ENCODE measurements around the gene LGALS9. TPM values are rescaled to one million over a fixed set of nuclear protein-coding genes. Genes with fewer than 3 reads are reported as not detected.

The LGALS9 gene
- polyA plus RNA-seq, 3 donors, result 149 to 581 (median 149) TPM

- H3K4me2 ChIP-seq (replicated peaks; ENCODE audit: extremely low read depth, low read length, poor library complexity, severe bottlenecking), result no peak overlapping the region
- H4K20me1 ChIP-seq (ENCODE audit: insufficient read depth, low read length), result peaks cover 26% of the 10 kb centered on the region
- Mint-ChIP-seq H3K4me3 (no peak overlapping the region), H3K36me3 (peaks cover 91 to 95% of the 10 kb centered on the region in 2 donors), H3K4me1 (no peaks in the 10 kb centered on the region), H3K27ac (peak overlapping the region in 1 of 7 donors; percentile 17), H3K9me3 (no peaks in the 10 kb centered on the region), H3K27me3 (ENCODE audit: low read depth in 3 of 3) (peaks cover 0 to 2% (median 2%) of the 10 kb centered on the region in 3 donors)
- no peak overlapping the region for H3K9ac ChIP-seq (ENCODE audit: insufficient read depth, low read length, poor library complexity, severe bottlenecking)
- no peak for DNase-seq
- peaks cover 97 to 99% of the 10 kb centered on the region in 2 donors for H3K36me3 ChIP-seq (replicated peaks in 1 of 2; ENCODE audit: control insufficient read depth in 1 of 2, insufficient read depth in 2 of 2, low read length in 2 of 2)
- H3K4me3 ChIP-seq (replicated peaks in 1 of 3; ENCODE audit: low read depth in 2 of 3, low read length in 3 of 3), result no peak overlapping the region
- TF ChIP-seq CTCF (IDR thresholded peaks at IDR 0.05), result no peak
- no peak overlapping the region for H2AFZ ChIP-seq (ENCODE audit: insufficient read depth, low read depth, low read length, poor library complexity, severe bottlenecking)
- H3K9me3 ChIP-seq (replicated peaks in 1 of 2; ENCODE audit: control insufficient read depth in 1 of 2, insufficient read depth in 1 of 2, low read length in 2 of 2), result no peaks in the 10 kb centered on the region
- intact Hi-C loops (cut with micrococcal nuclease), result no loop called here
- WGBS (ENCODE audit: insufficient coverage), result no CpG with 5 or more reads among the region's 3 CpGs
- H3K4me1 ChIP-seq (ENCODE audit: control insufficient read depth in 1 of 2, insufficient read depth in 2 of 2, low read length in 2 of 2), result no peaks in the 10 kb centered on the region
- no peak overlapping the region for H3K27ac ChIP-seq (ENCODE audit: low read depth in 1 of 2, low read length in 2 of 2)
- H3K27me3 ChIP-seq (ENCODE audit: control insufficient read depth in 2 of 2, insufficient read depth in 2 of 2, low read length in 2 of 2), result no peaks in the 10 kb centered on the region
- no peaks in the 10 kb centered on the region for H3K79me2 ChIP-seq (ENCODE audit: insufficient read depth, low read length)
Measured at GRCh38 chr17:27613433-27613832, 17.6 kb upstream of the LGALS9 start.

GRCh38 chr17:27615121-27615520, 15.9 kb upstream of the LGALS9 start:
- TF ChIP-seq CTCF (IDR thresholded peaks at IDR 0.05), result no peak
- Histone ChIP-seq H2AFZ (ENCODE audit: insufficient read depth, low read depth, low read length, poor library complexity, severe bottlenecking) (no peak overlapping the region), H3K9me3 (replicated peaks in 1 of 2; ENCODE audit: control insufficient read depth in 1 of 2, insufficient read depth in 1 of 2, low read length in 2 of 2) (no peaks in the 10 kb centered on the region), H3K4me1 (ENCODE audit: control insufficient read depth in 1 of 2, insufficient read depth in 2 of 2, low read length in 2 of 2) (no peaks in the 10 kb centered on the region), H3K27ac (ENCODE audit: low read depth in 1 of 2, low read length in 2 of 2) (no peak overlapping the region), H4K20me1 (ENCODE audit: insufficient read depth, low read length) (peaks cover 12% of the 10 kb centered on the region), H3K4me2 (replicated peaks; ENCODE audit: extremely low read depth, low read length, poor library complexity, severe bottlenecking) (no peak overlapping the region), H3K36me3 (replicated peaks in 1 of 2; ENCODE audit: control insufficient read depth in 1 of 2, insufficient read depth in 2 of 2, low read length in 2 of 2) (peaks cover 93 to 97% of the 10 kb centered on the region in 2 donors), H3K9ac (ENCODE audit: insufficient read depth, low read length, poor library complexity, severe bottlenecking) (no peak overlapping the region), H3K79me2 (ENCODE audit: insufficient read depth, low read length) (no peaks in the 10 kb centered on the region), H3K27me3 (ENCODE audit: control insufficient read depth in 2 of 2, insufficient read depth in 2 of 2, low read length in 2 of 2) (no peaks in the 10 kb centered on the region), H3K4me3 (replicated peaks in 1 of 3; ENCODE audit: low read depth in 2 of 3, low read length in 3 of 3) (no peak overlapping the region)
- no peaks in the 10 kb centered on the region for H3K9me3 Mint-ChIP-seq
- H3K27ac Mint-ChIP-seq, result no peak overlapping the region
- H3K4me3 Mint-ChIP-seq, result no peak overlapping the region
- WGBS (ENCODE audit: insufficient coverage), result no CpG with 5 or more reads among the region's 1 CpG
- intact Hi-C loops (cut with micrococcal nuclease), result no loop called here
- H3K27me3 Mint-ChIP-seq (ENCODE audit: low read depth in 3 of 3), result peaks cover 0 to 2% (median 0%) of the 10 kb centered on the region in 3 donors
- no peaks in the 10 kb centered on the region for H3K4me1 Mint-ChIP-seq
- DNase-seq, result no peak
- peaks cover 87 to 96% of the 10 kb centered on the region in 2 donors for H3K36me3 Mint-ChIP-seq

Measured in CD14-positive monocyte (primary cell).